ENCODE data around the gene NOTCH3.

The NOTCH3 gene

DNA sequence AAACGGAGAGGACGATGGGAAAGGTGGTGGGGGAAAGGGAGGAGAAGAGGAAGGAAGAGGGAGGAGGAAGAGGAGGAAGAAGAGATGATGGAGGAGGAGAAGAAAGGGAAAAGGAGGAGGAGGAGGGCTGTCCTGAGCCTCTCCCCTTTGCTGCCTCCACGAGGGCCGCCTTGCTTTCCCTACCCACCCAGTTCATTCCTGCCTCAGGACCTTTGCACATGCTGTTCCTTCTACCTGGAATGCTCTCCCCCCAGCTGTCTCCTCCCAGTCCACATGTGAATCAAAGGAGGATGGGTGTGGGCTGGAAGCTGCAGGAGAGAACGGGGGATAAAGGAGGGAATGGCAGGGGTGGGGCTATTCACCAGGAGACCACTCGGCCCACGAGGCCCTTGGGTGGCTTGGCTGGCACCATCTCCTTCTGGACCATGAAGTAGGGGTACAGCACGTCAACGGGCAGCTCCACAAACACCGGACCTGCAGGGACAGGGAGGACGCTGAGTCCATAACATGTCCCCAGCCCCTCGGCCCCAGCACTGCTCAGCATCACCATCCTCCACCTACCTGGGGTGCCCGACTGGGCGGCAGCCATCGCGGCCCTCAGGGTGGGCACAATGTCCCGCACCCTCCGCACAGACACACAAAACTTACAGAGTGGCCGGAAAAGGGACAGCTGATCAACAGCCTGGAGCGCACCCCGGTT is 78.3 kb downstream of the NOTCH3 start:
- DNase-seq (ENCODE audit: low read depth) = no peak

DNA sequence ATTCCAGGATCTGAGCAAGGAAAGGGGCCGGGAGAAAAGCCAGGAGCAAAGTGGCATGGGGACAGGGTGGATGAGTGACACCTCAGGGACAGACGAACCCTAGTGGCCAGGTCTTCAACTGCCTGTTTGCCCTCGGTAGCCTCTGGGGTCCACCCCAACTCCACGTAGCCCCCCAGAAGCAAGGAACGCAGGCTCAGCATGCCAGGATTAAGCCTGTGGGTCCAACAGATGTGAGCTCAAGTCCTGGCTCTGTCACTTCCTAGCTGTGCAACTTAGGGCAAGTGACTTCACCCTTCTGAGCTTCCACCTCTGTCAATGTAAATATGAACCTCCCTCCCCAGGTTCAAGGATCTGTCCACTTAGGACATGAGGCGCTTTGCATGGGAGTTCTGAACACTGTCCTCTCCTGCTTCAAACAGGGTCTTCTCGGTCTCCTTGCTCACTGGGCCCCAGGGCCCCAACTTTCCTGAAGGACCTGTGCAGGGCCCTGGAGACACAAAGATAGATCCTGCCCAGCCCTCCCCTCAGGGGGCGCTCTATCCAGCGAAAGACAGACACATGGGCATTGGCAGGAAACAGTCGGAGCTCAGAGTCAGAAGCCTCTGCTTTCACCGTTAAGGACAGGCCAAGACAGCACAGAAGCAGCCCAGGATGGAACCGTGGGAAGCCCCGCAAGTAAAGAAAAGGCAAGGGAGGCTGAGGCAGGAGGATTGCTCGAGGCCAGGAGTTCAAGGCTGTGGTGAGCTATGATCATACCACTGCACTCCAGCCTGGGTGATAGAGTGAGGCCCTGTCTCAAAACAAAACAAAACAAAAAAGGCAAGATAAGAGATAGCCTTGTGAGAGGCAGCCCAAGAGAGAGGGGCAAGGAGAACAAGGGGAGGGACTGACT is 80.4 kb downstream of the NOTCH3 start:
- DNase-seq (ENCODE audit: low read depth) = no peak

DNA sequence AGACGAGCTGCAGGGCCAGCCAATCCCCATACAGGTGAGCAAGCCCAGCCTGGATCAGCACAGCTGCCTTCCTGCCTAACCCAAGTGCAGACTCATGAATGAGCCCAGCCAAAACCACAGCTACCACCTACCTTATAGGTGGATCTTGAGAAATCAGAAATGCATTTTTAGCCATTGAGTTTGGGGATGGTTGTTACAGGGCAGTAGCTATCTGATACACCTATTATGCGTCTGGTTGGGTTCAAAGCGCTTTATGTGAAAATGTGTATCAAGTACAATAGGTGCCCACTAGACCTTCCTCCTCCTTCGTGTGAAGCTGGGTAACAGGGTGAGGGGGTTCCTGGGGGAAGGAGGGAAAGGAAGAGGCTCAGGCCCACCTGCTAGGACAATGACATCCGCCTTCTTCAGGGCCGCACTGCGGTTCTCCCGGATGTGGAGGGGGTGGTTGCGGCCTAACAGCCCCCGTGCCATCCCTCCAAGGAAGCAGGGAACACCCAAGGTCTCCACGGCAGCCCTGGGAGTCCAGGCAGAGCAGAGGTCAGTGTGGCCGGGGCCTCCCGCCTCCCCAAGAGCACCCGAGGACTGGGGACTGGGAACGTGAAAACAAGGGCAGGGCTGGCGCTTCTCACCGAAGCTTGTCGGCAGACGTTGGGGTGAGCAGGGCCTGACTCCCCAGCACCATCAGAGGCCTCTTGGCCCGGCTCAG is 81.9 kb downstream of the NOTCH3 start:
- no peak for DNase-seq (ENCODE audit: low read depth)

DNA sequence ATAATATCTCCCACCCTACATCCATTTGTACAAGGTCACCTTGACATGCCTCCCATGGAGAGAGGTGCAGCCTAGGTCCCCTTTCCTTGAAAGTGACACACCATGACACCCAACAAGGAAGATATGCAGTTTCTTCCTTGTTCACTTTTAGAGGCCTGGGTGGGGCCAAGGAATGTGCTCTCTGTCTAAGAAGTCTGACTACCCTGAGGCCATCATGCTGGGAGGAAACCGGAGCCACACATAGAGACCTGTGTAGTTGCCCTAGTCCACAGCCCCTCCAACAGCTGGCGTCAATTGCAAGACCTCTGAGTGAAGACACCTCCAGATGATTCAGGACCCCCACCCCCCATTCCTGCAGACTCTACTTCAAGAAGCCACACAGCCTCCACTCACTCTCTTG is 82.5 kb downstream of the NOTCH3 start:
- no peak for DNase-seq (ENCODE audit: low read depth)

DNA sequence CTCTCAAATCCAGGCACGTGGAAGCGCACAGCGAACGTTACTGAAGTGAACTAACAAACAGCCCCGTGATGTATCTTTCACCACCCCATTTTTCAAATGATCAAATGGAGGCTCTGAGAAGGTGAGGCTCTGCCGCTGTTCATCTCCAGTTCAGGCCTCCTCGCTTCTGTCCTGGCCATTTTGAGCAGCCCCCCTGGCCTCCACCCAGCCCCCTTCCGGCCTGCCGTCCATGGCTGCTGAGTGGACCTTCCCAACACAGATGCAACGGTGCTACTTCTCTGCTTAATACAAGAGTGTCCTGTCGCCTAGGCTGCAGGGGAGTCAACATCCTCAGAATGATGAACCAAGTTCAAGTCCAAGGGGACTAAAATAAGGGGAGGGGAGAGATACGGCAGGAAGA is 83.9 kb downstream of the NOTCH3 start:
- DNase-seq (ENCODE audit: low read depth) = no peak

DNA sequence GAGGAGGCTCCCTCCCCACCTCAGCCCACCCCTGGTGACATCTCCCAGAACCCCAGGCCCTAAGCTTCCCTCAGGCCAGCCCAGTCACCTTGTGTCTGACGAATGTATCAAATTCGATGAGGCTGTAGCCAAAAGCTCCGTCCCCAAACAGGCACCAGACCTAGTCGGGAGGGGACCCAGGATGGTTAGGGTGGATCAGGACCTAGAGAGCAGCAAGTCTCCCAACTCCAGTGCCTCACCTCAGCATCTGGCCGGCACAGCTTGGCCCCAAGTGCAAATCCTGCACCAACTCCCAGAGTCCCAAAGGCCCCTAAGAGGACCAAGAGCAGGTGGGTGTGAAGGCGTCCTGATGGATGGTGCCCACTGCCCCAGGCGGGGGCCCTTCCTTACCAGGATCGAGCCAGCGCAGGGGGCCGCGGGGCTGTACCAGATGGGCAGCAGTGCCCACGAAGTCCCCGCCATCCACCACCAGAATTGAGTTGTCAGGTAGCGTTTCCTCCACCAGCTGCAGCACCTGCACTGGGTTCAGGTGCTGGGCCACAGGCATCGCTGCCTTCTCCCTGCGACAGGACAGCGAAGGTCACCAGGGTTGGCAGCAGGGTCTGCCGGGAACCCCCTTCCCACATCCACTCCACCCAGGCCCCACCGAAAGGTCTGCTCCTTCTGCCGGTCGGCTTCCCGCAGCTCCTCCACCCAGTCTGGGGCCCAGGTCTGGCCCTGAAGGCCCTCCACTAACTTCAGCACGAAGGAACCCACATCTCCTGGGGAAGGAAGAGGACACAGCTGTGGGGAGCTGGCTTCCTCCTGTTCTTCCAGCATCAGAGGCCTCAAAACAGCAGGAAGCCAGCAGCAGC is 84.8 kb downstream of the NOTCH3 start:
- no peak for DNase-seq (ENCODE audit: low read depth)

DNA sequence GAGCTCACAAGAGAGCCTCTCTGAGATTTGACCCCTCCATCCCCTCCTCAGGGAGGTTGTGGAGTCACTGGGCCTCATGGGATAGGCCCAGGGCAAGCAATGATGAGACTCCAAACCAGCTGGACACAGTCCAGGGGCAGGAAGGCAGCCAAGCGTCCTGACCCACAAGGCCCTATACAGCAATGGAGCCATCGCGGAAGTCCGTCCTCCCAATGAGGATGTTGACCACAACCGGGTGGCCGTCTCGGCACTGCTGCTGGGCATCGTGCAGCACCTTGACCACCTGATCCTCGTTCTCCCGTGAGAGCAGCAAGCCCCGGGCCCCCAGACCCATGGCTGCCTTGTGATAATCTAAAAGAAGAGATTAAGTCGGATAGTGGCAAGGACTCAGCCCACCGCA is 85.7 kb downstream of the NOTCH3 start:
- DNase-seq (ENCODE audit: low read depth) = no peak

DNA sequence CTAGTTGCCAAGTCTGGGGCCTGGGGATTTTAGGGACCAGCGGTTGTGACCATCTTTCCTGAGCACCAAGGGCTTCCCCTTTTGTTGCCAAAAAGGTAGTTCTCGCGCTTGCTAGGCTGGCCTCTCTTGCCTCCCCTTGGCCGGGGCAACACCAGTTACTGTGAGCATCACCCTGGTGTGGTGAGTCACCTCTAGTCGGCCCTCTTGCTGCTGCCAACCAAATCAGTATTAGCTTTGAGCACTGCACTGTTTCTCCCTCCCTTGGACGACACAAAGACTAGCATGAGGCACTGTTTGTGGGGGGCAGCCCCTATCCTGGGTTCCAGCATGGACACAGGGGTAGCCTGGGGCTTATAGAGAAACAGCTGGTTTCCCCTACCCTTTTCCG is 86.6 kb downstream of the NOTCH3 start:
- no peak for DNase-seq (ENCODE audit: low read depth)

DNA sequence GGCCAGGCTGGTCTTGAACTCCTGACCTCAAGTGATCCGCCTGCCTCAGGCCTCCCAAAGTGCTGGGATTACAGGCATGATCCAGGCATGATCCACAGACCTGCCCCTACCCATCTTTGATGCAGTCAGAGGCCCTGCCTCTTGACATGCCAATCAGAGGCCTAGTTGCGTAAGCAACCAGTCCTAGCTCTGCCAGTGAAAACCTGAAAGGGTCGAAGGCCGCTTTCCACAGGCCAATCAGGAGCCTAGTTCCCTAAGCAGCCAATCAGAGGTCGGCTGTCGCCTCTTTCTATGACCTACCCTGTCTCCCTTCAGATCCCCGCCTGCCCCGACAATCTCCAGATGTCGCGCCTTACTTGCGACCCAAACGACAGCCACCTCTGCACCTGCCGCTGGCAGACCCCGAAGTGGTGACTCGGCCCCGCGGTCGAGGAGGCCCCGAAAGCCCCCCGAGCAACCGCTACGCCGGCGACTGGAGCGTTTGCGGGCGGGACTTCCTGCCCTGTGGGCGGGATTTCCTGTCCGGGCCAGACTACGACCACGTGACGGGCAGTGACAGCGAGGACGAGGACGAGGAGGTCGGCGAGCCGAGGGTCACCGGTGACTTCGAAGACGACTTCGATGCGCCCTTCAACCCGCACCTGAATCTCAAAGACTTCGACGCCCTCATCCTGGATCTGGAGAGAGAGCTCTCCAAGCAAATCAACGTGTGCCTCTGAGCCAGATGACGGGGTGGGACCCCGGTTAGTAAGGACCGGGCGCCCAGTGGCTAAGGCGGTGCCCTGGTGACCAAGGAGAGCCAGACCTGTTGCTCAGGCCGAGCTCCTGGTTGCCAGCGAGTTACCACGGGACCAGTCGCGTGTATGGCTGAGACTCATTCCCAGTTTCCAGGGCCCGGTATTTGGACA is 87.3 kb downstream of the NOTCH3 start:
- no peak for DNase-seq (ENCODE audit: low read depth)

DNA sequence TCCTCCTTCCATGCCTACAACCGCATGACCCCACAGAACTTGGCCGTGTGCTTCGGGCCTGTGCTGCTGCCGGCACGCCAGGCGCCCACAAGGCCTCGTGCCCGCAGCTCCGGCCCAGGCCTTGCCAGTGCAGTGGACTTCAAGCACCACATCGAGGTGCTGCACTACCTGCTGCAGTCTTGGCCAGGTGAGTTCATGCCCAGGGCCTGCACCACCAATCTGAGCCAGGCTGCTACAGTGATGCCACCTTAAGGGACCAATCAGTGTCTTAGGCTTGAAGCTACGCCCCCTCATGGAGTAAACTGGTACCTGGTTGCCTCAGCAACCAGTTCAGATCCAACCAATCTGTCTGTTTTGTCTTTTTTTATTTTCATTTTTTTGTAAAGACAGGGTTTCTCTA is 88.4 kb downstream of the NOTCH3 start:
- no peak for DNase-seq (ENCODE audit: low read depth)

DNA sequence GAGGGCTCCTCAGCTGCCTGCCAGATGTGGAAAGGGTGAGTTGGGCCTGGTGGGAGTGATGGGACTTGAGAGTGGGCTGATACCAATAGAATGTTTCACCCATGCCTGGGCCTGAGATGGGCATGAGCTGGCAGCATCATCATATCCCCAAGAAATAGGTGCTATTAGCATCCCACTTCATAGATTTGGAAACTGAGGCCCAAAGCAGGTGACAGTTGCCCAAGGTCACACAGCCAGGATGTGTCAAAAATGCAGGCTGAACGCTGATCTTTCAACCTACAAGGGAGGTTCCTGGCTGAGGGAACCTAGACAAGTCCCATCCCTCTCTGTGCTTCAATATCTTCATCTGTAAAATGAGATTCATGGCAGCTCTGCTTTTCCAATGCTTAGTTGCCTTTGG is 89.0 kb downstream of the NOTCH3 start:
- DNase-seq (ENCODE audit: low read depth) = no peak

DNA sequence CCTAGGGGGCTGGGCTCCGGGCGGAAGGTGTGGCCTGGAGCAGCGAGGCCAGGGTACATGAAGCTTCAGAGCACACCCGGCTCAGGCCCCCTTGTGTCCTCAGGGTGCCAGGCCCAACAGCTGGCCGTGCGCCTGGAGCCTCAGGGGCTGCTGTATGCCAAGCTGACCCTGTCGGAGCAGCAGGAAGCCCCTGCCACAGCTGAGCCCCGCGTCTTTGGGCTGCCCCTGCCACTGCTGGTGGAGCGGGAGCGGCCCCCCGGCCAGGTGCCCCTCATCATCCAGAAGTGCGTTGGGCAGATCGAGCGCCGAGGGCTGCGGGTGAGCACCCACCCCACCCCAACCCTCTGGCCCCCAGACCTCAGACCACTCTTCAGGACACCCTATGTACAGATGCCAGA is 90.4 kb downstream of the NOTCH3 start:
- DNase-seq (ENCODE audit: low read depth) = no peak

DNA sequence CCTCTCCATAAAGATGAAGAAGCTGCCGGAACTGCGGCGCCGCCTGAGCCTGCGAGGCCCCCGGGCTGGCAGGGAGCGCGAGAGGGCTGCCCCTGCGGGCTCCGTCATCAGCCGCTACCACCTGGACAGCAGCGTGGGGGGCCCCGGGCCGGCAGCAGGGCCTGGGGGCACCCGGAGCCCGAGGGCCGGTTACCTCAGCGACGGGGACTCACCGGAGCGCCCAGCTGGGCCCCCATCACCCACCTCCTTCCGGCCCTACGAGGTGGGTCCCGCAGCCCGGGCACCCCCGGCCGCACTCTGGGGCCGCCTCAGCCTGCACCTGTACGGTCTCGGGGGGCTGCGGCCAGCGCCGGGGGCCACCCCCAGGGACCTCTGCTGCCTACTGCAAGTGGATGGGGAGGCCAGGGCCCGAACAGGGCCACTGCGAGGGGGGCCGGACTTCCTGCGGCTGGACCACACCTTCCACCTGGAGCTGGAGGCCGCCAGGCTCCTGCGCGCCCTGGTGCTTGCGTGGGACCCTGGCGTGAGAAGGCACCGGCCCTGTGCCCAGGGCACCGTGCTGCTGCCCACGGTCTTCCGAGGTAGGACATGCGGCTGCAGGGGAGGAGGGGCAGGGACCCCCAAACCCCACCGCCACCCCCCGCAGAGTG is 90.9 kb downstream of the NOTCH3 start:
- DNase-seq (ENCODE audit: low read depth) = no peak
